Measurements from ENCODE around the gene TGIF1.

The TGIF1 gene

GRCh38 chr18:3489462-3489861 is 39.5 kb downstream of the TGIF1 start:
- no peak for DNase-seq

- DNase-seq: no peak
Observed at GRCh38 chr18:3491981-3492555, 42.1 kb downstream of the TGIF1 start.

GRCh38 chr18:3492721-3493120 is 42.7 kb downstream of the TGIF1 start:
- DNase-seq: no peak

- no peak for DNase-seq
Observed at GRCh38 chr18:3493501-3494244, 43.7 kb downstream of the TGIF1 start.

- no peak for DNase-seq
Observed at GRCh38 chr18:3494245-3494526, 44.2 kb downstream of the TGIF1 start.

- no peak for DNase-seq
Observed at GRCh38 chr18:3494569-3494968, 44.6 kb downstream of the TGIF1 start.

GRCh38 chr18:3495691-3496430 is 45.9 kb downstream of the TGIF1 start:
- no peak for DNase-seq

- DNase-seq: no peak
Observed at GRCh38 chr18:3498698-3499471, 48.9 kb downstream of the TGIF1 start.

GRCh38 chr18:3499501-3499900 is 49.5 kb downstream of the TGIF1 start:
- DNase-seq: no peak

- DNase-seq: no peak
Observed at GRCh38 chr18:3500016-3500415, 50.0 kb downstream of the TGIF1 start.

GRCh38 chr18:3502650-3503049 is 52.7 kb downstream of the TGIF1 start:
- DNase-seq: no peak

GRCh38 chr18:3504637-3505036 is 54.7 kb downstream of the TGIF1 start:
- DNase-seq: no peak

- no peak for DNase-seq
Observed at GRCh38 chr18:3508576-3509549, 58.9 kb downstream of the TGIF1 start.

All from SIG-M5 (cell line).